SK-N-SH (cell line): Measurements from ENCODE around the gene NUP50. TPM values are rescaled to one million over a fixed set of nuclear protein-coding genes. Genes with fewer than 3 reads are reported as not detected.

Experiments used
- CTCF ChIA-PET: fragments of 300-600, 350-600 bp; formaldehyde crosslinking; extraction: SDS; loops from one replicate; lab custom pipeline; 2021; lab: Yijun Ruan, JAX
- POLR2A ChIA-PET: fragments of 350-600 bp; sonication (Branson Sonifier 250); formaldehyde crosslinking; extraction: SDS; loops from one replicate; lab custom pipeline; 2020; ENCODE audit warnings: antibody characterized with exemption, inconsistent platforms; lab: Yijun Ruan, JAX
- DNase-seq: peaks from one replicate; pipeline ENCODE4 v3.0.0; 2012
- H2AFZ ChIP-seq: fragments of 200-600 bp; sonication (generic); 2 replicates; pipeline ENCODE4 v1.8.1; 2016; ENCODE audit warnings: antibody characterized with exemption, mild to moderate bottlenecking, low read depth
- H3F3A ChIP-seq: fragments of 200-600 bp; sonication (generic); replicated peaks from 2 replicates; pipeline ENCODE3; 2016; ENCODE audit warnings: antibody characterized with exemption, mild to moderate bottlenecking; ENCODE audit not compliant: insufficient read depth
- H3K27ac ChIP-seq, 2 experiments: fragments of 200-500 bp in 1 of 2; fragments of 200-600 bp in 1 of 2; sonication (Bioruptor generic) in 1 of 2; sonication (generic), shearing (Covaris generic) in 1 of 2; 2 replicates each; pipeline versions ENCODE4 v1.5.1 to v1.6.1; 2014 to 2016; ENCODE audit warnings: low read depth in 2 of 2, inconsistent platforms in 1 of 2, low read length in 1 of 2, mild to moderate bottlenecking in 1 of 2, mixed read lengths in 1 of 2
- H3K27me3 ChIP-seq: fragments of 200-600 bp; sonication (generic), shearing (Covaris generic); 2 replicates; pipeline ENCODE4 v1.6.1; 2016; ENCODE audit warnings: mixed run types; ENCODE audit not compliant: insufficient read depth
- H3K36me3 ChIP-seq, 2 experiments: fragments of 200-500 bp in 1 of 2; fragments of 200-600 bp in 1 of 2; sonication (Bioruptor generic) in 1 of 2; sonication (generic) in 1 of 2; replicated peaks in 1 of 2; 2 replicates each; pipeline versions ENCODE3 to v1.5.1; 2014 to 2016; ENCODE audit warnings: low read length in 1 of 2, mild to moderate bottlenecking in 1 of 2; ENCODE audit not compliant: insufficient read depth in 2 of 2, control insufficient read depth in 1 of 2
- H3K4me1 ChIP-seq, 2 experiments: fragments of 200-500 bp in 1 of 2; fragments of 200-600 bp in 1 of 2; sonication (Bioruptor generic) in 1 of 2; sonication (generic), shearing (Covaris generic) in 1 of 2; 2 replicates each; pipeline versions ENCODE4 v1.5.1 to v1.6.1; 2014 to 2016; ENCODE audit warnings: low read depth in 1 of 2, low read length in 1 of 2, mixed run types in 1 of 2; ENCODE audit not compliant: insufficient read depth in 2 of 2, control insufficient read depth in 1 of 2
- H3K4me2 ChIP-seq: fragments of 200-600 bp; sonication (generic), shearing (Covaris generic); 2 replicates; pipeline ENCODE4 v1.6.1; 2017; ENCODE audit warnings: mixed run types
- H3K4me3 ChIP-seq, 2 experiments: fragments of 200-500 bp in 1 of 2; fragments of 200-600 bp in 1 of 2; sonication (Bioruptor generic) in 1 of 2; sonication (generic), shearing (Covaris generic) in 1 of 2; 2 replicates each; pipeline versions ENCODE4 v1.5.1 to v1.8.1; 2014 to 2016; ENCODE audit warnings: low read depth in 2 of 2, inconsistent platforms in 1 of 2, low read length in 1 of 2, mild to moderate bottlenecking in 1 of 2, mixed read lengths in 1 of 2, moderate library complexity in 1 of 2
- H3K79me2 ChIP-seq: fragments of 200-600 bp; sonication (generic); 2 replicates; pipeline ENCODE4 v1.8.1; 2017; ENCODE audit warnings: mild to moderate bottlenecking; ENCODE audit not compliant: insufficient read depth
- H3K9ac ChIP-seq: fragments of 200-600 bp; sonication (generic); 2 replicates; pipeline ENCODE4 v1.6.1; 2017; ENCODE audit warnings: mixed run types
- H3K9me2 ChIP-seq: fragments of 200-600 bp; sonication (generic); 2 replicates; pipeline ENCODE4 v1.6.1; 2017; ENCODE audit warnings: mixed run types
- H3K9me3 ChIP-seq: fragments of 200-600 bp; sonication (generic); 2 replicates; pipeline ENCODE4 v1.6.1; 2017; ENCODE audit warnings: mixed run types, mild to moderate bottlenecking, moderate library complexity
- H4K20me1 ChIP-seq: fragments of 200-600 bp; sonication (generic); 2 replicates; pipeline ENCODE4 v1.6.1; 2017; ENCODE audit warnings: mild to moderate bottlenecking, mixed run types; ENCODE audit not compliant: insufficient read depth
- CHD2 ChIP-seq: fragments of 150-350 bp; IDR thresholded peaks from 2 replicates; pipeline ENCODE4 v1.6.1; 2018; ENCODE audit warnings: low read length; ENCODE audit not compliant: partially characterized antibody
- ELF1 ChIP-seq: IDR thresholded peaks from 2 replicates; pipeline ENCODE4 v1.4.0; 2012
- EP300 ChIP-seq, 2 experiments: IDR thresholded peaks; 2 replicates each; pipeline versions ENCODE4 v1.4.0 to v1.6.1; 2012; ENCODE audit warnings: borderline replicate concordance in 1 of 2, low read depth in 1 of 2, low read length in 1 of 2
- EZH2phosphoT487 ChIP-seq: fragments of 200-600 bp; sonication (generic); IDR thresholded peaks from 2 replicates; pipeline ENCODE4 v1.6.1; 2017; ENCODE audit warnings: low read depth, mixed run types, mild to moderate bottlenecking, antibody characterized with exemption, moderate library complexity, borderline replicate concordance
- FOXJ3 ChIP-seq: sonication (generic); formaldehyde crosslinking; IDR thresholded peaks from 2 replicates; pipeline ENCODE4 v1.5.1; 2020; ENCODE audit warnings: mild to moderate bottlenecking, missing genetic modification reagents
- FOXM1 ChIP-seq: IDR thresholded peaks from 2 replicates; pipeline ENCODE4 v1.4.0; 2012; ENCODE audit warnings: low read depth, mild to moderate bottlenecking
- GABPA ChIP-seq: IDR thresholded peaks from 2 replicates; pipeline ENCODE4 v1.4.0; 2012; ENCODE audit warnings: low read depth, mild to moderate bottlenecking
- GATA2 ChIP-seq: sonication (generic); formaldehyde crosslinking; IDR thresholded peaks from 2 replicates; pipeline ENCODE4 v1.5.0; 2020; ENCODE audit warnings: mild to moderate bottlenecking, missing genetic modification reagents
- IRF3 ChIP-seq: fragments of 150-350 bp; IDR thresholded peaks from 2 replicates; pipeline ENCODE4 v1.6.1; 2016; ENCODE audit warnings: mild to moderate bottlenecking, low read depth, low read length
- JUND ChIP-seq: IDR thresholded peaks from 2 replicates; pipeline ENCODE4 v1.4.0; 2012
- MXI1 ChIP-seq: IDR thresholded peaks from 2 replicates; pipeline ENCODE4 v1.6.1; 2012; ENCODE audit warnings: mild to moderate bottlenecking, low read depth, low read length, improper control_type of control experiment
- NFIC ChIP-seq: IDR thresholded peaks from 2 replicates; pipeline ENCODE4 v1.4.0; 2012; ENCODE audit warnings: borderline replicate concordance
- NRF1 ChIP-seq: IDR thresholded peaks from 2 replicates; pipeline ENCODE4 v1.6.1; 2012; ENCODE audit warnings: low read depth, mild to moderate bottlenecking, low read length
- POLR2AphosphoS5 ChIP-seq: IDR thresholded peaks from 2 replicates; pipeline ENCODE4 v1.6.1; 2012; ENCODE audit warnings: low read depth, low read length
- RAD21 ChIP-seq: IDR thresholded peaks from 2 replicates; pipeline ENCODE4 v1.6.1; 2012; ENCODE audit warnings: mild to moderate bottlenecking, low read length
- REST ChIP-seq: IDR thresholded peaks from 2 replicates; pipeline ENCODE4 v1.6.1; 2012; ENCODE audit warnings: mild to moderate bottlenecking, low read depth, low read length, moderate library complexity
- RFX5 ChIP-seq: IDR thresholded peaks from 2 replicates; pipeline ENCODE4 v1.6.1; 2012; ENCODE audit warnings: mild to moderate bottlenecking, improper control_type of control experiment, low read length
- RXRA ChIP-seq: IDR thresholded peaks from 2 replicates; pipeline ENCODE4 v1.4.0; 2012; ENCODE audit warnings: low read depth, mild to moderate bottlenecking, borderline replicate concordance
- SIN3A ChIP-seq: IDR thresholded peaks from 2 replicates; pipeline ENCODE4 v1.6.1; 2012; ENCODE audit warnings: low read depth, mild to moderate bottlenecking, low read length, moderate library complexity, borderline replicate concordance
- SMC3 ChIP-seq: IDR thresholded peaks from 2 replicates; pipeline ENCODE4 v1.6.1; 2012; ENCODE audit warnings: low read depth, low read length, improper control_type of control experiment
- TCF12 ChIP-seq: IDR thresholded peaks from 2 replicates; pipeline ENCODE4 v1.4.0; 2012
- USF1 ChIP-seq: IDR thresholded peaks from 2 replicates; pipeline ENCODE4 v1.4.0; 2012; ENCODE audit warnings: low read depth, borderline replicate concordance
- USF2 ChIP-seq: fragments of 150-350 bp; IDR thresholded peaks from 2 replicates; pipeline ENCODE4 v1.6.1; 2017; ENCODE audit warnings: antibody characterized with exemption, low read length, low read depth, borderline replicate concordance
- WGBS: methylation state at CpG from one replicate; pipeline ENCODE4 v1.1.6; 2017; ENCODE audit warnings: low lambda C conversion rate; 5-methylcytosine and 5-hydroxymethylcytosine counted together
- polyA plus RNA-seq, 3 experiments: library from polyadenylated mRNA; depleted of rRNA; stranded (reverse); fragments of >200 nt; gene quantifications; 2 replicates each; pipeline ENCODE4 v1.2.3, GENCODE V29; 2012

Gene NUP50
- polyA plus RNA-seq, 1 of the 3 experiments (the other 2 are of a cell fraction): 4.7 TPM

- Histone ChIP-seq H3K9ac (no peak overlapping the region), H3K4me3 (no peak overlapping the region), H3K4me2 (no peak overlapping the region), H2AFZ (no peak overlapping the region), H3K27me3 (no peaks in the 10 kb centered on the region), H4K20me1 (no peaks in the 10 kb centered on the region), H3K27ac (no peak overlapping the region), H3K79me2 (no peaks in the 10 kb centered on the region), H3K9me2 (no peaks in the 10 kb centered on the region), H3F3A (no peaks in the 10 kb centered on the region), H3K4me1 (no peaks in the 10 kb centered on the region), H3K36me3 (peaks cover 10 to 24% of the 10 kb centered on the region in 2 experiments), H3K9me3 (no peaks in the 10 kb centered on the region)
- ChIA-PET CTCF (no interaction called here), POLR2A (no interaction called here)
- 100% methylated on average over 1 of the region's 1 CpG for WGBS
- DNase-seq: no peak
- TF ChIP-seq GABPA (no peak), RFX5 (no peak), NFIC (no peak), NRF1 (no peak), MXI1 (no peak), SMC3 (no peak), REST (no peak), JUND (no peak)
Measured at GRCh38 chr22:45144916-45145315, 18.8 kb upstream of the NUP50 start.

GRCh38 chr22:45149671-45150070 is 14.1 kb upstream of the NUP50 start:
- ChIA-PET POLR2A (no interaction called here), CTCF (interaction anchor here (1.0 to 1.4 kb wide), 2 partner anchors 10 to 14 kb away, joined by 5 read pairs; partner anchors contain the start of gene NUP50)
- 88% methylated on average over 2 of the region's 2 CpGs for WGBS
- no peaks in the 10 kb centered on the region for H3K27me3 ChIP-seq
- no peaks in the 10 kb centered on the region for H4K20me1 ChIP-seq
- DNase-seq: no peak
- no peak overlapping the region for H2AFZ ChIP-seq
- H3K4me3 ChIP-seq: no peak overlapping the region
- H3K36me3 ChIP-seq: peaks cover 10 to 19% of the 10 kb centered on the region in 2 experiments
- H3K9me3 ChIP-seq: no peaks in the 10 kb centered on the region
- no peak for TF ChIP-seq CHD2
- TF ChIP-seq USF2: no peak
- no peak for TF ChIP-seq EZH2phosphoT487
- no peak for TF ChIP-seq EP300 (IDR thresholded peaks at IDR 0.05; ENCODE audit: borderline replicate concordance in 1 of 2, low read depth in 1 of 2, low read length in 1 of 2)
- TF ChIP-seq GABPA: no peak
- TF ChIP-seq SIN3A: no peak
- TF ChIP-seq USF1: no peak
- no peak for TF ChIP-seq FOXJ3 (CRISPR knock-in tag)
- TF ChIP-seq NRF1: no peak
- no peak for TF ChIP-seq ELF1
- TF ChIP-seq POLR2AphosphoS5: no peak
- no peak for TF ChIP-seq TCF12
- TF ChIP-seq IRF3: no peak
- no peak for TF ChIP-seq FOXM1
- TF ChIP-seq GATA2: no peak
- TF ChIP-seq RAD21: no peak
- no peak for TF ChIP-seq RXRA
- no peaks in the 10 kb centered on the region for H3F3A ChIP-seq
- H3K9me2 ChIP-seq: no peaks in the 10 kb centered on the region
- 0 out of 2 replicates have a peak, but pooled peaks cover 5% of the 10 kb centered on the region for H3K79me2 ChIP-seq
- no peak overlapping the region for H3K9ac ChIP-seq
- H3K27ac ChIP-seq: no peak overlapping the region
- H3K4me1 ChIP-seq: no peaks in the 10 kb centered on the region; a peak in 2 of 4 replicates
- no peak overlapping the region for H3K4me2 ChIP-seq
